Fibroblast of lung (primary cell): ENCODE measurements around the gene CSNK1G2. TPM values are rescaled to one million over a fixed set of nuclear protein-coding genes. Genes with fewer than 3 reads are reported as not detected.

Source experiments
- DNase-seq, 2 donors: peaks; one replicate each; pipeline versions ENCODE4 v3.0.0 to v3.0.0-alpha.2; 2010; ENCODE audit warnings: low read depth in 2 of 2
- H2AFZ ChIP-seq: 2 replicates; pipeline ENCODE4 v1.5.1; 2012; ENCODE audit warnings: low read length, control low read depth, inconsistent platforms
- H3K27ac ChIP-seq: 2 replicates; pipeline ENCODE4 v1.5.1; 2011; ENCODE audit warnings: low read length, control low read depth; ENCODE audit not compliant: insufficient read depth
- H3K27me3 ChIP-seq: 2 replicates; pipeline ENCODE4 v1.5.1; 2011; ENCODE audit warnings: mild to moderate bottlenecking, low read length; ENCODE audit not compliant: control insufficient read depth, insufficient read depth
- H3K36me3 ChIP-seq: 2 replicates; pipeline ENCODE4 v1.5.1; 2011; ENCODE audit warnings: low read length; ENCODE audit not compliant: control insufficient read depth, insufficient read depth
- H3K4me1 ChIP-seq: 2 replicates; pipeline ENCODE4 v1.5.1; 2011; ENCODE audit warnings: low read length; ENCODE audit not compliant: control insufficient read depth, insufficient read depth; ENCODE audit errors: extremely low read depth
- H3K4me2 ChIP-seq: 2 replicates; pipeline ENCODE4 v1.5.1; 2011; ENCODE audit warnings: low read length, control low read depth; ENCODE audit not compliant: insufficient read depth; ENCODE audit errors: extremely low read depth
- H3K4me3 ChIP-seq, 4 experiments: fragments of 200-600 bp in 1 of 4; sonication (generic) in 1 of 4; replicated peaks in 1 of 4; 2 replicates each; pipeline ENCODE4 v1.5.1; 2011 to 2016; ENCODE audit warnings: low read length in 4 of 4, low read depth in 3 of 4, mild to moderate bottlenecking in 3 of 4, control low read depth in 2 of 4, inconsistent platforms in 1 of 4, mixed read lengths in 1 of 4; ENCODE audit not compliant: insufficient read depth in 1 of 4; ENCODE audit errors: control extremely low read depth in 1 of 4
- H3K79me2 ChIP-seq: 2 replicates; pipeline ENCODE4 v1.5.1; 2012; ENCODE audit warnings: mild to moderate bottlenecking, low read length, inconsistent platforms; ENCODE audit not compliant: control insufficient read depth, insufficient read depth
- H3K9ac ChIP-seq: 2 replicates; pipeline ENCODE4 v1.5.1; 2011; ENCODE audit warnings: mild to moderate bottlenecking, low read length, control low read depth; ENCODE audit not compliant: insufficient read depth
- H3K9me3 ChIP-seq: 2 replicates; pipeline ENCODE4 v1.5.1; 2012; ENCODE audit warnings: low read depth, low read length; ENCODE audit not compliant: control insufficient read depth, insufficient read depth
- H4K20me1 ChIP-seq: 2 replicates; pipeline ENCODE4 v1.5.1; 2011; ENCODE audit warnings: low read length; ENCODE audit not compliant: control insufficient read depth, insufficient read depth; ENCODE audit errors: extremely low read depth
- EZH2 ChIP-seq: IDR thresholded peaks from 2 replicates; pipeline ENCODE4 v1.5.1; 2012; ENCODE audit warnings: low read length, control low read depth, mild to moderate bottlenecking; ENCODE audit errors: missing control alignments
- polyA plus RNA-seq, 2 donors: library from polyadenylated mRNA; depleted of rRNA in 1 of 2; stranded (reverse) in 1 of 2; unstranded in 1 of 2; fragments of >200 nt; gene quantifications; 2 replicates each; pipeline ENCODE4 v1.2.1, GENCODE V29; 2011 to 2012; ENCODE audit warnings: missing spikeins in 1 of 2
- total RNA-seq: library from RNA; depleted of rRNA; stranded (reverse); fragments of >200 nt; gene quantifications from 2 replicates; pipeline ENCODE4 v1.2.1, GENCODE V29; 2014
- TF ChIP-seq, protein P1 (sequence below), 2 donors: IDR thresholded peaks in 1 of 2; conservative IDR thresholded peaks in 1 of 2; 1 replicate in 1 of 2; 2 replicates in 1 of 2; pipeline ENCODE4 v1.5.1; 2011 to 2012; ENCODE audit warnings: low read length in 2 of 2, control low read depth in 1 of 2, inconsistent platforms in 1 of 2, low read depth in 1 of 2, mild to moderate bottlenecking in 1 of 2

CSNK1G2 gene
- total and polyA plus RNA-seq, 2 donors (not counting 1 experiment from before 2014, with no cell fraction given): 21.2 to 58.6 TPM

GRCh38 chr19:1912760-1913505, 28.0 kb upstream of the CSNK1G2 start:
- H3K4me2 ChIP-seq: no peak overlapping the region
- H3K27ac ChIP-seq: no peak overlapping the region
- peaks cover 2% of the 10 kb centered on the region for H3K4me1 ChIP-seq
- no peak overlapping the region for H2AFZ ChIP-seq
- H3K9ac ChIP-seq: no peak overlapping the region
- TF ChIP-seq, protein P1, sequence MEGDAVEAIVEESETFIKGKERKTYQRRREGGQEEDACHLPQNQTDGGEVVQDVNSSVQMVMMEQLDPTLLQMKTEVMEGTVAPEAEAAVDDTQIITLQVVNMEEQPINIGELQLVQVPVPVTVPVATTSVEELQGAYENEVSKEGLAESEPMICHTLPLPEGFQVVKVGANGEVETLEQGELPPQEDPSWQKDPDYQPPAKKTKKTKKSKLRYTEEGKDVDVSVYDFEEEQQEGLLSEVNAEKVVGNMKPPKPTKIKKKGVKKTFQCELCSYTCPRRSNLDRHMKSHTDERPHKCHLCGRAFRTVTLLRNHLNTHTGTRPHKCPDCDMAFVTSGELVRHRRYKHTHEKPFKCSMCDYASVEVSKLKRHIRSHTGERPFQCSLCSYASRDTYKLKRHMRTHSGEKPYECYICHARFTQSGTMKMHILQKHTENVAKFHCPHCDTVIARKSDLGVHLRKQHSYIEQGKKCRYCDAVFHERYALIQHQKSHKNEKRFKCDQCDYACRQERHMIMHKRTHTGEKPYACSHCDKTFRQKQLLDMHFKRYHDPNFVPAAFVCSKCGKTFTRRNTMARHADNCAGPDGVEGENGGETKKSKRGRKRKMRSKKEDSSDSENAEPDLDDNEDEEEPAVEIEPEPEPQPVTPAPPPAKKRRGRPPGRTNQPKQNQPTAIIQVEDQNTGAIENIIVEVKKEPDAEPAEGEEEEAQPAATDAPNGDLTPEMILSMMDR (conservative IDR thresholded peaks at IDR 0.05 in 1 of 2, IDR thresholded peaks at IDR 0.05 in 1 of 2; ENCODE audit: low read depth in 1 of 2, low read length in 2 of 2): no peak
- TF ChIP-seq EZH2: no peak
- no peak overlapping the region for H3K4me3 ChIP-seq
- no peaks in the 10 kb centered on the region for H3K9me3 ChIP-seq
- peaks cover 14% of the 10 kb centered on the region for H3K36me3 ChIP-seq
- DNase-seq: no peak
- H4K20me1 ChIP-seq: no peaks in the 10 kb centered on the region
- peaks cover 45% of the 10 kb centered on the region for H3K79me2 ChIP-seq
- no peaks in the 10 kb centered on the region for H3K27me3 ChIP-seq

DNA sequence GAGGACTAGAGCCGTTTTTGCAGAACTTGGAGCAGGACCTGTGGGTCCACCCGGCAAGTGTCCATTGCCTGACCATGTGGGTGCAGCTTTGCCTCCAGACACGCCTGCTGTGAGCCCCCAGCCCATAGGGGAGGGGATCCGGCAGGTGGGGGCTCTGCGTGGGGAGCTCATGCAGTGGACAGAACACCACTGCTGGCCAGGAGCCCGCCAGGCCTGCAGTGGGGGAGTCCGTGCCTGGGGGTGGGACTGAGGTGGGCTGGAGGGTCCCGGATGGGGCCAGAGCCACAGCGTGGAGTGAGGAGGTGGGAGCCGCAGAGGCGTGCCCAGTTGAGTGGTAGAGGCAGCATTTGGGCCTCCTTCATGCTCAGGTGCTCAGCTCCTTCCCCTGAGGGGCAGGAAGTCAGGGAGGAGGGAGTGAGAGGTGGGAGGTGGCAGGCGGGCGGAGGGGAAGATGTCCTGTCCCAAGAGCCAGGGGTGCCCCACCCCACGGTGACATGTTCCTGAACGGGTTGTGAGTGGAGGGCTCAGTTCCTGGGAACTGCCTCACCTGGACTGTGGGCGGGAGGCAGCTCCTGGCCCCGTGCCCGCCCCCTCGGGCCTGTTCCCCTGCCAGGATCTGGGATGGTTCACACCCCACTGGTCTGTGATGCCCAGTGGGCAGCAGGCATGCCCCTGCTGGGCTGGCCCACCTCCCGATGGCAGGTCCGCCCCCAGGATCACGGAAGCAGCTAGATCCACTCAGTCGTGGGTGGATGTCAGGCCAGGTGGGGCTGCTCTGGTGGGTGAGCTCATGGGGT, 27.0 kb upstream of the CSNK1G2 start:
- no peak overlapping the region for H3K27ac ChIP-seq
- no peak for TF ChIP-seq EZH2
- TF ChIP-seq, protein P1 (conservative IDR thresholded peaks at IDR 0.05 in 1 of 2, IDR thresholded peaks at IDR 0.05 in 1 of 2; ENCODE audit: low read depth in 1 of 2, low read length in 2 of 2): no peak
- no peaks in the 10 kb centered on the region for H4K20me1 ChIP-seq
- DNase-seq: no peak
- H3K79me2 ChIP-seq: peaks cover 41% of the 10 kb centered on the region
- no peak overlapping the region for H3K9ac ChIP-seq
- no peaks in the 10 kb centered on the region for H3K9me3 ChIP-seq
- H3K4me3 ChIP-seq: no peak overlapping the region
- no peak overlapping the region for H3K4me2 ChIP-seq
- H3K27me3 ChIP-seq: no peaks in the 10 kb centered on the region
- no peak overlapping the region for H2AFZ ChIP-seq
- H3K36me3 ChIP-seq: peaks cover 19% of the 10 kb centered on the region
- H3K4me1 ChIP-seq: peaks cover 2% of the 10 kb centered on the region

GRCh38 chr19:1914826-1915341, 26.1 kb upstream of the CSNK1G2 start:
- DNase-seq: no peak
- H3K36me3 ChIP-seq: peaks cover 20% of the 10 kb centered on the region
- H3K9me3 ChIP-seq: no peaks in the 10 kb centered on the region
- H3K4me2 ChIP-seq: no peak overlapping the region
- H3K27ac ChIP-seq: no peak overlapping the region
- TF ChIP-seq, protein P1 (conservative IDR thresholded peaks at IDR 0.05 in 1 of 2, IDR thresholded peaks at IDR 0.05 in 1 of 2; ENCODE audit: low read depth in 1 of 2, low read length in 2 of 2): no peak
- no peak for TF ChIP-seq EZH2
- H2AFZ ChIP-seq: no peak overlapping the region
- H3K4me1 ChIP-seq: peaks cover 1% of the 10 kb centered on the region
- H3K4me3 ChIP-seq: no peak overlapping the region
- H3K27me3 ChIP-seq: no peaks in the 10 kb centered on the region
- no peak overlapping the region for H3K9ac ChIP-seq
- no peaks in the 10 kb centered on the region for H4K20me1 ChIP-seq
- peaks cover 34% of the 10 kb centered on the region for H3K79me2 ChIP-seq
